Hepatocyte (in vitro differentiated cells): ENCODE data around the gene ADSL. TPM values are rescaled to one million over a fixed set of nuclear protein-coding genes. Genes with fewer than 3 reads are reported as not detected.

Source experiments
- DNase-seq: peaks from one replicate; pipeline ENCODE4 v3.0.0-alpha.2; 2016; ENCODE audit warnings: low spot score
- H2AFZ ChIP-seq: fragments of 200-600 bp; sonication (generic); 2 replicates; pipeline ENCODE4 v1.6.0; 2016; ENCODE audit warnings: antibody characterized with exemption, mild to moderate bottlenecking
- H3K27ac ChIP-seq: fragments of 200-600 bp; sonication (generic); 2 replicates; pipeline ENCODE4 v1.5.1; 2016; ENCODE audit warnings: mild to moderate bottlenecking
- H3K27me3 ChIP-seq: fragments of 200-600 bp; sonication (generic); 2 replicates; pipeline ENCODE4 v1.6.1; 2016
- H3K36me3 ChIP-seq: fragments of 200-600 bp; sonication (generic); replicated peaks from 2 replicates; pipeline ENCODE4 v1.5.1; 2016; ENCODE audit warnings: low read depth; ENCODE audit not compliant: insufficient read depth
- H3K4me1 ChIP-seq: fragments of 200-600 bp; sonication (generic); 2 replicates; pipeline ENCODE4 v1.5.1; 2016; ENCODE audit warnings: mild to moderate bottlenecking, moderate library complexity; ENCODE audit not compliant: insufficient read depth
- H3K4me2 ChIP-seq: fragments of 200-600 bp; sonication (generic); 2 replicates; pipeline ENCODE4 v1.6.0; 2016
- H3K4me3 ChIP-seq: fragments of 200-600 bp; sonication (generic); 2 replicates; pipeline ENCODE4 v1.5.1; 2016; ENCODE audit warnings: mild to moderate bottlenecking
- H3K79me2 ChIP-seq: fragments of 200-600 bp; sonication (generic); 2 replicates; pipeline ENCODE4 v1.6.0; 2017; ENCODE audit warnings: mild to moderate bottlenecking
- H3K9me2 ChIP-seq: fragments of 200-600 bp; sonication (generic); replicated peaks from 2 replicates; pipeline ENCODE4 v1.6.0; 2017; ENCODE audit warnings: mild to moderate bottlenecking; ENCODE audit not compliant: insufficient read depth
- H3K9me3 ChIP-seq: fragments of 200-600 bp; sonication (generic); 2 replicates; pipeline ENCODE4 v1.5.1; 2016; ENCODE audit warnings: low read depth, mild to moderate bottlenecking
- H4K20me1 ChIP-seq: fragments of 200-600 bp; sonication (generic); 2 replicates; pipeline ENCODE4 v1.6.0; 2016; ENCODE audit warnings: mild to moderate bottlenecking; ENCODE audit not compliant: insufficient read depth, poor library complexity, severe bottlenecking
- EZH2 ChIP-seq: fragments of 200-600 bp; sonication (generic); IDR thresholded peaks from 2 replicates; pipeline ENCODE4 v1.6.1; 2016; ENCODE audit warnings: antibody characterized with exemption, mild to moderate bottlenecking, borderline replicate concordance
- EZH2phosphoT487 ChIP-seq: fragments of 200-600 bp; sonication (generic); IDR thresholded peaks from one replicate; pipeline ENCODE4 v1.6.1; 2018; ENCODE audit warnings: antibody characterized with exemption, mild to moderate bottlenecking, low read depth, moderate library complexity; ENCODE audit not compliant: unreplicated experiment, severe bottlenecking
- WGBS: methylation state at CpG from one replicate; pipeline ENCODE4 v1.1.6; 2016; ENCODE audit warnings: low lambda C conversion rate; ENCODE audit errors: missing lambda C conversion rate; 5-methylcytosine and 5-hydroxymethylcytosine counted together
- polyA plus RNA-seq: library from polyadenylated mRNA; unstranded; fragments of >200 nt; fragmentation: Nextera tagmentation; extraction: Ambion mirVana; gene quantifications from 2 replicates; pipeline ENCODE4 v1.2.1, GENCODE V29; 2016
- total RNA-seq: library from RNA; depleted of rRNA; stranded (reverse); fragments of >200 nt; gene quantifications from 2 replicates; pipeline ENCODE4 v1.2.3, GENCODE V29; 2014
- TF ChIP-seq, protein P1 (sequence below): fragments of 200-600 bp; sonication (generic); IDR thresholded peaks from 2 replicates; pipeline ENCODE4 v1.5.1; 2016; ENCODE audit warnings: antibody characterized with exemption, mild to moderate bottlenecking; ENCODE audit not compliant: poor library complexity

ADSL gene
- total and polyA plus RNA-seq, 2 experiments from 2014 or later: 54.8 to 81.8 TPM

DNA sequence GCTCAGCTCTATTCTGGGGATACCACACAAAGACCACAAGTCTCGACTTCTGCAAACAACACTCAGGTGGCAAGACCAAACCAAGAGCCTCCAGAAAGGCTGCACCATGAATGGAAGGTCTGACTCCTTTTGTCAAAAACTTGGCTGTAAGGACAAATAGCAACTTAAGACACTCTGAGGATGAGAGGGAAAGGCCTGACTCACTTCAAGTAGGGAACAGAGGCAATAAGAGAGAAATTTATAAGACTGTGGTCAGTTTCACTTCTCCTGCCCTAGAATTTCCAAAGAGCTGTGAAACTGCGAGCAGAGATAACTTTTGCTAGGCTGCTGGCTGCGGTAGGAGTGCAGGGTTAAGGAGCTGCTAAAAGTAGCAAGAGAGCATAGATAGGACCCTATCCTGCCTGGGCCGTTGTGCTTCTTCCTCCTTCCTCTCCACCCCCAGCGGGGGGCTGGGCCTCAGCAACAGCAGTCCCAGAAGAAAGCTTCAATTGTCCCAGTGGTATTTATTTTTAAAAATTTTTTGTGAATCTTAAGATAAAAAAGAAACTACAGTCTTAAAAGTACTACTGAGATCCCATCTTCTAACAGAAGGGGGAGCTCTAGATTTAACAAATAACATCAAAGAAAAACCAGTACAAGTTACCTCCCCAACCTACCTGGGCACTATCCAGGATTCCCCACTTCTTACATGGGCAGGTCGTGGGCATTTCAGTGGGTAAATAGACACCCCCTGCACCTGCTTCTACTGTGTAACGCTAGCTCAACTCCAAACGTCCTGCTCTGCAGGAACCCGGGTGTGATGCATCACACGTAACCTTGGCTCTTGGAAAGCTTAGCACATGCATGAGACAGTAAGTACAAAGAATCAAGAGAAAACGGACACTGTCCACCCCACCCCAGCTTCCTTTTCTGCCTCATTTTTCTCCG, 90.5 kb downstream of the ADSL start:
- Histone ChIP-seq H3K79me2 (peaks cover 3% of the 10 kb centered on the region), H4K20me1 (no peaks in the 10 kb centered on the region), H3K9me3 (no peaks in the 10 kb centered on the region), H3K27me3 (no peaks in the 10 kb centered on the region), H3K27ac (peak overlapping the region; percentile 35), H3K9me2 (no peaks in the 10 kb centered on the region), H3K4me1 (no peaks in the 10 kb centered on the region), H3K4me3 (no peak overlapping the region), H3K4me2 (peak overlapping the region; percentile 45), H2AFZ (no peak overlapping the region), H3K36me3 (no peaks in the 10 kb centered on the region)
- TF ChIP-seq EZH2phosphoT487: no peak
- no peak for TF ChIP-seq EZH2
- TF ChIP-seq, protein P1, sequence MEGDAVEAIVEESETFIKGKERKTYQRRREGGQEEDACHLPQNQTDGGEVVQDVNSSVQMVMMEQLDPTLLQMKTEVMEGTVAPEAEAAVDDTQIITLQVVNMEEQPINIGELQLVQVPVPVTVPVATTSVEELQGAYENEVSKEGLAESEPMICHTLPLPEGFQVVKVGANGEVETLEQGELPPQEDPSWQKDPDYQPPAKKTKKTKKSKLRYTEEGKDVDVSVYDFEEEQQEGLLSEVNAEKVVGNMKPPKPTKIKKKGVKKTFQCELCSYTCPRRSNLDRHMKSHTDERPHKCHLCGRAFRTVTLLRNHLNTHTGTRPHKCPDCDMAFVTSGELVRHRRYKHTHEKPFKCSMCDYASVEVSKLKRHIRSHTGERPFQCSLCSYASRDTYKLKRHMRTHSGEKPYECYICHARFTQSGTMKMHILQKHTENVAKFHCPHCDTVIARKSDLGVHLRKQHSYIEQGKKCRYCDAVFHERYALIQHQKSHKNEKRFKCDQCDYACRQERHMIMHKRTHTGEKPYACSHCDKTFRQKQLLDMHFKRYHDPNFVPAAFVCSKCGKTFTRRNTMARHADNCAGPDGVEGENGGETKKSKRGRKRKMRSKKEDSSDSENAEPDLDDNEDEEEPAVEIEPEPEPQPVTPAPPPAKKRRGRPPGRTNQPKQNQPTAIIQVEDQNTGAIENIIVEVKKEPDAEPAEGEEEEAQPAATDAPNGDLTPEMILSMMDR: peak; percentile 78
- 46% methylated on average over 12 of the region's 12 CpGs for WGBS
- DNase-seq: peak; percentile 74

Other genes with a start within 250 kb of the ADSL start
- 25.8 TPM in 2 replicates for gene TNRC6B, start 168.6 kb upstream of the ADSL start, total RNA-seq
- 23.7 and 30.8 TPM in 2 replicates for gene TNRC6B, start 168.6 kb upstream of the ADSL start, polyA plus RNA-seq
- gene SGSM3, start 24.1 kb downstream of the ADSL start, total RNA-seq: 59.4 and 60.4 TPM in 2 replicates
- gene SGSM3, start 24.1 kb downstream of the ADSL start, polyA plus RNA-seq: 111 and 126 TPM in 2 replicates